Panc1 (cell line): ENCODE data around the gene SMARCA5.
A peak's percentile ranks its signal among the peaks of the same experiment; 100 is the strongest.

Source experiments
- POLR2AphosphoS5 ChIP-seq: IDR thresholded peaks from 2 replicates; pipeline ENCODE4 v1.6.1; 2012; ENCODE audit warnings: mild to moderate bottlenecking, low read depth, low read length, moderate library complexity
- SIN3A ChIP-seq: IDR thresholded peaks from 2 replicates; pipeline ENCODE4 v1.6.1; 2012; ENCODE audit warnings: low read depth, mild to moderate bottlenecking, low read length, moderate library complexity, borderline replicate concordance; ENCODE audit not compliant: insufficient read depth
- TCF7L2 ChIP-seq: IDR thresholded peaks from 2 replicates; pipeline ENCODE4 v1.6.1; 2011; ENCODE audit warnings: mild to moderate bottlenecking, low read depth, low read length, inconsistent platforms
- TF ChIP-seq, protein P1 (sequence below): fragments of 450-650 bp; IDR thresholded peaks from 2 replicates; pipeline ENCODE4 v1.5.1; 2017; ENCODE audit warnings: mild to moderate bottlenecking
- TF ChIP-seq, protein P2 (sequence below), 2 experiments: IDR thresholded peaks; 2 replicates each; pipeline ENCODE4 v1.6.1; 2011 to 2012; ENCODE audit warnings: low read depth in 2 of 2, control low read depth in 1 of 2, low read length in 1 of 2, mild to moderate bottlenecking in 1 of 2, moderate library complexity in 1 of 2; ENCODE audit not compliant: insufficient read depth in 1 of 2

DNA sequence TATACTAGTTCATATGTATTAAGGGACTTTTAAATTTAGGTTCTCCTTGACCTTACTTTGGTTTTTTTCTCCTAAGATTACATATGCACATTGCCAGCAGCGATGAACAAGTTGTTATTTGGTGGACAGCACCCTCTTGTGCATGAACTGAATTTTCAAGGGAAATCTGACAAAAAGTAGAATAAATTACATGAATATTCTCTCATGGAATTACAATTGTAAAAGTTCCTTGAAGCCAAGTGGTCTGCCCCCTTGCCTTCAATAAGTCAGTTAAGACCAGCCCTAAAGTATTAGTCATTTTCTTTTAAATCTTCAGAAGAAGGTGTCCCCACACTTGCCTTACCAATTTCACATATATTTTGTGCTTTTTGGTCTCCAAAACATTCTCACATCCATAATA lies 30.7 kb upstream of the SMARCA5 start:
- TF ChIP-seq POLR2AphosphoS5 = no peak
- TF ChIP-seq, protein P1, sequence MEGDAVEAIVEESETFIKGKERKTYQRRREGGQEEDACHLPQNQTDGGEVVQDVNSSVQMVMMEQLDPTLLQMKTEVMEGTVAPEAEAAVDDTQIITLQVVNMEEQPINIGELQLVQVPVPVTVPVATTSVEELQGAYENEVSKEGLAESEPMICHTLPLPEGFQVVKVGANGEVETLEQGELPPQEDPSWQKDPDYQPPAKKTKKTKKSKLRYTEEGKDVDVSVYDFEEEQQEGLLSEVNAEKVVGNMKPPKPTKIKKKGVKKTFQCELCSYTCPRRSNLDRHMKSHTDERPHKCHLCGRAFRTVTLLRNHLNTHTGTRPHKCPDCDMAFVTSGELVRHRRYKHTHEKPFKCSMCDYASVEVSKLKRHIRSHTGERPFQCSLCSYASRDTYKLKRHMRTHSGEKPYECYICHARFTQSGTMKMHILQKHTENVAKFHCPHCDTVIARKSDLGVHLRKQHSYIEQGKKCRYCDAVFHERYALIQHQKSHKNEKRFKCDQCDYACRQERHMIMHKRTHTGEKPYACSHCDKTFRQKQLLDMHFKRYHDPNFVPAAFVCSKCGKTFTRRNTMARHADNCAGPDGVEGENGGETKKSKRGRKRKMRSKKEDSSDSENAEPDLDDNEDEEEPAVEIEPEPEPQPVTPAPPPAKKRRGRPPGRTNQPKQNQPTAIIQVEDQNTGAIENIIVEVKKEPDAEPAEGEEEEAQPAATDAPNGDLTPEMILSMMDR = peak; percentile 37; the same call in 1 of the 2 replicates
- TF ChIP-seq, protein P2, sequence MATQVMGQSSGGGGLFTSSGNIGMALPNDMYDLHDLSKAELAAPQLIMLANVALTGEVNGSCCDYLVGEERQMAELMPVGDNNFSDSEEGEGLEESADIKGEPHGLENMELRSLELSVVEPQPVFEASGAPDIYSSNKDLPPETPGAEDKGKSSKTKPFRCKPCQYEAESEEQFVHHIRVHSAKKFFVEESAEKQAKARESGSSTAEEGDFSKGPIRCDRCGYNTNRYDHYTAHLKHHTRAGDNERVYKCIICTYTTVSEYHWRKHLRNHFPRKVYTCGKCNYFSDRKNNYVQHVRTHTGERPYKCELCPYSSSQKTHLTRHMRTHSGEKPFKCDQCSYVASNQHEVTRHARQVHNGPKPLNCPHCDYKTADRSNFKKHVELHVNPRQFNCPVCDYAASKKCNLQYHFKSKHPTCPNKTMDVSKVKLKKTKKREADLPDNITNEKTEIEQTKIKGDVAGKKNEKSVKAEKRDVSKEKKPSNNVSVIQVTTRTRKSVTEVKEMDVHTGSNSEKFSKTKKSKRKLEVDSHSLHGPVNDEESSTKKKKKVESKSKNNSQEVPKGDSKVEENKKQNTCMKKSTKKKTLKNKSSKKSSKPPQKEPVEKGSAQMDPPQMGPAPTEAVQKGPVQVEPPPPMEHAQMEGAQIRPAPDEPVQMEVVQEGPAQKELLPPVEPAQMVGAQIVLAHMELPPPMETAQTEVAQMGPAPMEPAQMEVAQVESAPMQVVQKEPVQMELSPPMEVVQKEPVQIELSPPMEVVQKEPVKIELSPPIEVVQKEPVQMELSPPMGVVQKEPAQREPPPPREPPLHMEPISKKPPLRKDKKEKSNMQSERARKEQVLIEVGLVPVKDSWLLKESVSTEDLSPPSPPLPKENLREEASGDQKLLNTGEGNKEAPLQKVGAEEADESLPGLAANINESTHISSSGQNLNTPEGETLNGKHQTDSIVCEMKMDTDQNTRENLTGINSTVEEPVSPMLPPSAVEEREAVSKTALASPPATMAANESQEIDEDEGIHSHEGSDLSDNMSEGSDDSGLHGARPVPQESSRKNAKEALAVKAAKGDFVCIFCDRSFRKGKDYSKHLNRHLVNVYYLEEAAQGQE (IDR thresholded peaks at IDR 0.05; ENCODE audit: insufficient read depth in 1 of 2, low read depth in 2 of 2, low read length in 1 of 2) = no peak
- no peak for TF ChIP-seq SIN3A
- TF ChIP-seq TCF7L2 = no peak
